ENCODE results near the gene AHRR. TPM values are rescaled to one million over a fixed set of nuclear protein-coding genes. Genes with fewer than 3 reads are reported as not detected.
A peak's percentile ranks its signal among the peaks of the same experiment; 100 is the strongest.

The AHRR gene
- total and polyA plus RNA-seq, 2 donors from 2014 or later, result 0.71 to 1.7 TPM

DNA sequence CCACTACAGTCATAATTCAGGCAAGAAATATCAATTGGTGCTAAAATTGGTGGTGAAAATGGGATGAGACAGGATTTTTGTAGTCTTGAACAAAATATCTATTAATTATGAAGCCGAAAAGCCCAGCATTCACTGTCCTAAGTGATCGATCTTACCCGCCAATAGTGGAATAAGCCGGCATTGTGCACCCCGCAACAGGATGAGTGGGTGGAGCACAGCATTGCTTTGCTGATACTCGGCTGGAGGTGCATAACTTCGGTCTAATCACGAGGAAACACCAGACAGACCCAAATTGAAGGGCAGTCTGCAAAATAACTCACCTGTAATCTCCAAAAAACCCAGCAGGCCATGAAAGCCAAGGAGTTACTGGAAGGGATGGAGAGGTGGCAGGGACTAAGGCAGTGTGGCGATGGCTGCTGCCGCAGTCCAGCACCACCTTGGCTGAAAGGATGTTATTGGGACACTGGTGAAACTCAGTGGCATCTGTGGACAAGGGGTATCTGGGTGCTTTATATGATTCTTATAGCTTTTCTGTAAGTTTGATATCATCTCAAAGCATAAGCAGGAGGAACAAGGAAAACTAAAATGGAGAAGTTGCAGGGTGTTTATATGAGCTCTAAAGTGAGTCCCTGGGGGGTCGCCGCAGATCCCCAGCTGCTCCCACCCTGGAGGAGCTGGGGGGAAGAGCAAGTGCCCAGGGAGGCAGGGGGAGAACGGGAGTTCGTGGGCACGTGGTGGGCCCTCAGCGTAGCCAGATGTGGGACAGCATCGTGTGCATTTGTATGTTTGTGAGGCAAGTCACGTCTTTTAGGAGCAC, 45.2 kb downstream of the AHRR start:
- TF ChIP-seq, protein P1, sequence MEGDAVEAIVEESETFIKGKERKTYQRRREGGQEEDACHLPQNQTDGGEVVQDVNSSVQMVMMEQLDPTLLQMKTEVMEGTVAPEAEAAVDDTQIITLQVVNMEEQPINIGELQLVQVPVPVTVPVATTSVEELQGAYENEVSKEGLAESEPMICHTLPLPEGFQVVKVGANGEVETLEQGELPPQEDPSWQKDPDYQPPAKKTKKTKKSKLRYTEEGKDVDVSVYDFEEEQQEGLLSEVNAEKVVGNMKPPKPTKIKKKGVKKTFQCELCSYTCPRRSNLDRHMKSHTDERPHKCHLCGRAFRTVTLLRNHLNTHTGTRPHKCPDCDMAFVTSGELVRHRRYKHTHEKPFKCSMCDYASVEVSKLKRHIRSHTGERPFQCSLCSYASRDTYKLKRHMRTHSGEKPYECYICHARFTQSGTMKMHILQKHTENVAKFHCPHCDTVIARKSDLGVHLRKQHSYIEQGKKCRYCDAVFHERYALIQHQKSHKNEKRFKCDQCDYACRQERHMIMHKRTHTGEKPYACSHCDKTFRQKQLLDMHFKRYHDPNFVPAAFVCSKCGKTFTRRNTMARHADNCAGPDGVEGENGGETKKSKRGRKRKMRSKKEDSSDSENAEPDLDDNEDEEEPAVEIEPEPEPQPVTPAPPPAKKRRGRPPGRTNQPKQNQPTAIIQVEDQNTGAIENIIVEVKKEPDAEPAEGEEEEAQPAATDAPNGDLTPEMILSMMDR (IDR thresholded peaks at IDR 0.05; ENCODE audit: borderline replicate concordance, extremely low read depth, insufficient read depth), result no peak
- H3K27me3 ChIP-seq (ENCODE audit: control insufficient read depth, insufficient read depth, low read length), result no peaks in the 10 kb centered on the region
- H3K27ac ChIP-seq (ENCODE audit: low read depth in 2 of 2, low read length in 2 of 2), result no peak overlapping the region
- H3K4me3 ChIP-seq (ENCODE audit: low read length in 3 of 3), result no peak overlapping the region
- H3K36me3 ChIP-seq (ENCODE audit: control insufficient read depth in 2 of 3, insufficient read depth in 3 of 3, low read length in 3 of 3), result no peaks in the 10 kb centered on the region
- H3K4me1 ChIP-seq (ENCODE audit: control insufficient read depth in 2 of 3, insufficient read depth in 2 of 3, low read depth in 1 of 3, low read length in 3 of 3), result no peaks in the 10 kb centered on the region
- no peak overlapping the region for H3K9ac ChIP-seq (ENCODE audit: low read length in 3 of 3)
- intact Hi-C loops (cut with DNase I), result no loop called here
- no peak for FAIRE-seq
- peak in 2 of 5 donors; percentile 1 to 35 for DNase-seq
- peaks cover 0 to 11% (median 0%) of the 10 kb centered on the region in 3 donors for H3K9me3 ChIP-seq (ENCODE audit: control insufficient read depth in 2 of 3, insufficient read depth in 1 of 3, low read length in 3 of 3)

DNA sequence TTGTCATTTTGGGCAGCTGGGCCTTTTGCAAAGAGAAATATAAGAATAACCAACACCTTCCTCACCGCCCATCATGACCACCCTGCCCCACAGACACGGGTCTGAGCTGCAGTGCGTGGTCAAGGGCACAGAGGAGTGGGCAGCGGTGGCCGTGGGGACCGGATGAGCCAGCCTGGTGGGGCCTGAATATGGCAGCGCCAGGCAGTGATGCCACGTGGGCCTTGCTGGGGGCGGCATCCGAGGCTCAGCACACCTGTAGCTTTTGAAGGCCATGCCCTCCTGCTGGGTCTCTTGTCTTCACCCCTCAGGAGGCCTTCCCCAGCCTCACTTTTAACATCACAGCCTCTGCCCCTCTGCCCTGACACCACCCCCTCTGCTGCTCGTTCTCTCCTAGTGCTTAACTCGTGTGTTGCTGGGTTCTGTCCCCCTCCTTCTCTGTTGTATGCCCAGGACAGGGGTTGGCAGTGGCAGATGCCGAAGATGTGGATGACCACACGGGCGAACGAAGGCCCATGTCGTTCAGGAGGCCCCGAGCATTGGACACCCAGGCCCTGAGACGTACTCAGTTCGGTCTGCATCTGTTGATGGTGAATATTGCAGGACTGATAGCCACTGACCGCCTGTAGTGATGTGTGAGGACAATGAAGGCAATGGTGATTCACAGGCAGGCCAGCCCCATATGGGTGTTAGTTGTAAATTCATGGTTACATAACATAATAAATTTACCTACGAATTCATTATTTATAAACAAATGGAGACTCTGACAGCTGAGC, 46.0 kb downstream of the AHRR start:
- intact Hi-C loops (cut with DNase I), result no loop called here
- DNase-seq, result peak in 3 of 5 donors; percentile 4 to 63 (median 19)
- Histone ChIP-seq H3K4me1 (ENCODE audit: control insufficient read depth in 2 of 3, insufficient read depth in 2 of 3, low read depth in 1 of 3, low read length in 3 of 3) (no peaks in the 10 kb centered on the region), H3K9me3 (ENCODE audit: control insufficient read depth in 2 of 3, insufficient read depth in 1 of 3, low read length in 3 of 3) (peaks cover 0 to 11% (median 0%) of the 10 kb centered on the region in 3 donors), H3K27me3 (ENCODE audit: control insufficient read depth, insufficient read depth, low read length) (no peaks in the 10 kb centered on the region), H3K9ac (ENCODE audit: low read length in 3 of 3) (no peak overlapping the region), H3K4me3 (ENCODE audit: low read length in 3 of 3) (no peak overlapping the region), H3K27ac (ENCODE audit: low read depth in 2 of 2, low read length in 2 of 2) (no peak overlapping the region), H3K36me3 (ENCODE audit: control insufficient read depth in 2 of 3, insufficient read depth in 3 of 3, low read length in 3 of 3) (no peaks in the 10 kb centered on the region)
- TF ChIP-seq, protein P1 (IDR thresholded peaks at IDR 0.05; ENCODE audit: borderline replicate concordance, extremely low read depth, insufficient read depth), result no peak
- FAIRE-seq, result no peak

GRCh38 chr5:368183-369084, 46.9 kb downstream of the AHRR start:
- H3K9ac ChIP-seq (ENCODE audit: low read length in 3 of 3), result no peak overlapping the region

More at GRCh38 chr5:368183-369084, 46.9 kb downstream of the AHRR start:
- intact Hi-C loops (cut with DNase I), result no loop called here
- Histone ChIP-seq H3K4me3 (ENCODE audit: low read length in 3 of 3) (no peak overlapping the region), H3K4me1 (ENCODE audit: control insufficient read depth in 2 of 3, insufficient read depth in 2 of 3, low read depth in 1 of 3, low read length in 3 of 3) (no peaks in the 10 kb centered on the region), H3K27me3 (ENCODE audit: control insufficient read depth, insufficient read depth, low read length) (no peaks in the 10 kb centered on the region), H3K27ac (ENCODE audit: low read depth in 2 of 2, low read length in 2 of 2) (no peak overlapping the region), H3K36me3 (ENCODE audit: control insufficient read depth in 2 of 3, insufficient read depth in 3 of 3, low read length in 3 of 3) (no peaks in the 10 kb centered on the region), H3K9me3 (ENCODE audit: control insufficient read depth in 2 of 3, insufficient read depth in 1 of 3, low read length in 3 of 3) (peaks cover 0 to 6% (median 0%) of the 10 kb centered on the region in 3 donors)
- TF ChIP-seq, protein P1 (IDR thresholded peaks at IDR 0.05; ENCODE audit: borderline replicate concordance, extremely low read depth, insufficient read depth), result no peak
- FAIRE-seq (no peak), DNase-seq (peak in 3 of 5 donors; percentile 8 to 59 (median 19))
